NCI-H2029 treated with DMSO at 0.1 percent for 48 hours (cell line): ENCODE data around the gene NUMB.

Source experiments
- DNase-seq: peaks from one replicate; lab custom pipeline; 2025; lab: John Stamatoyannopoulos, UW

Gene NUMB

DNA sequence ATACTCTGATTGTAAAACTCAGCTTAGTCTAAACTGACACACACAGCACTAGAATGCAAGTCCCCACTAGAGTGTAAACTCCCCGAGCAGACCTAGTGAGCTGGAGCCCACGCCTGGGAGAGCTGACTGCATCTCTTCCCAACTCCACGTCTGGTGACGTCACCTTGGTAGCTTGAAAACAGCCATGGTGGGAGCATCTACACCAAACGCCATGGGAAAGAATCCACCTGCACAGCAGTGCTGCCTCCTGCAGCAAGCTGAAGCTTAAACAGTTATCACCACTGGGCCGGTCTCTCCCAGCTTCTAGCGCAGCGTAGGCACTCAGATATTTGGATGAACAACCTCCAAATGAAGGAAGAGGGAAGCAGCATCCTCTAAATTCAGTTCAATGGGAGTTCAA lies 225.4 kb downstream of the NUMB start:
- no peak for DNase-seq

DNA sequence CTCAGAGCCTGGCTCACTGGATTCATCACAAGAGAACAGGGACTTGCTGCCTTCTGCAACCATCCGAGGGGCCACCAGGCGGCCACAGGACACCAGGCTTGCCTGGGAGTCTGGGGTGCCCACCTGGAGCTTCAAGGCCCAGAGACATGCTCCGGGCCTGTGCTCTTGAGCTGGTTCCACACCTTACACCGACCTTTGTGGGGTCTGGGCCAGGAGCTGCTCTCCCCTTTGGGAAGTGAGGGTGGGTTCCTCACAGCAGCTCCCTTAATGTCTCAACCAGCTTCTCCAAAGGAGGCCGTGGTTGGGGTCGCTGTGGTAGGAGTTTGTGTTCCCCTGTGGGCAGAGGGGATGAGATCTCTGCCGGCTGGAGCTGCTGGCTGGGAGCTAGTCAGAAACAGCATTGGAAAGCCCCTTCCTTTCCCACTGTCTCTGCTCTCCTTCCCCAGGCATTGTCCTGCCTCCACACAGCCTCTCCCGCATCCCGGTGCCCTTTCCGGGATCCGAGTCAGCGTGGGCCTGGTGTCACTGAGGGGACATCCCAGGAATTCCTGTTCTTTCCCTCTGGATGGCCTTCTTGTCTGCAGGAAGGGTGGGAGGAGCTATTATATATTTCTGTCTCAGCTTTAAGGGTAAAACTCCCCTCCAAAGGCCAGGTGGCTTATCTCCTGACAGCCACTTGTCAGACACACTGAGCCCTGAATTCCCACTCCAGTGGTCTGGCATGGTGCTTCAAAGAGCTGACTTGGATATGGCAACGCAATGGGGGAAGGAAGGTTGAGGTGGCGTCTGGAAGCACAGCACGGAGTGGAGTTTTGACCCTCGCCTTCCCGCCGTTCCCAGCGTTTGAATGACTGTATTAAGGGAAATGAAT lies 226.1 kb downstream of the NUMB start:
- DNase-seq, result no peak

DNA sequence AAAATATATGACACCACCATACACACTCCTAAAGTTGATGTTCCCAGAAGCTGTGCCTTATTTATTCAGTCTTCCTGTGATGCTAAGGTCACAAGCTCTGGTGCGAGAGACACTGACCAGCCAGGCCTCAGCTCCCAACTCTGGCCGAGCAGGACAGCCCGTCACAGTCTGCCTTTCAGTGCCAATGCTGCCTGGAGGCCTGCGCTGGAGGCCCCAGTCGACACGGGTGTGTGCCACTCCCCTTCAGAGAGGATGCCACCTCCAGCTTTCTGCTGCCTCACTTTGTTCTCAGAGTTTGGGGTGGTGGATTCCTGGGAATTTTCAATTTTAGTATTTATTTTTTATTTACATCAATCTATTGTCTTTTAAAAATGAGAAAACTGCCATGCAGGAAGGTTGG lies 228.3 kb downstream of the NUMB start:
- no peak for DNase-seq

DNA sequence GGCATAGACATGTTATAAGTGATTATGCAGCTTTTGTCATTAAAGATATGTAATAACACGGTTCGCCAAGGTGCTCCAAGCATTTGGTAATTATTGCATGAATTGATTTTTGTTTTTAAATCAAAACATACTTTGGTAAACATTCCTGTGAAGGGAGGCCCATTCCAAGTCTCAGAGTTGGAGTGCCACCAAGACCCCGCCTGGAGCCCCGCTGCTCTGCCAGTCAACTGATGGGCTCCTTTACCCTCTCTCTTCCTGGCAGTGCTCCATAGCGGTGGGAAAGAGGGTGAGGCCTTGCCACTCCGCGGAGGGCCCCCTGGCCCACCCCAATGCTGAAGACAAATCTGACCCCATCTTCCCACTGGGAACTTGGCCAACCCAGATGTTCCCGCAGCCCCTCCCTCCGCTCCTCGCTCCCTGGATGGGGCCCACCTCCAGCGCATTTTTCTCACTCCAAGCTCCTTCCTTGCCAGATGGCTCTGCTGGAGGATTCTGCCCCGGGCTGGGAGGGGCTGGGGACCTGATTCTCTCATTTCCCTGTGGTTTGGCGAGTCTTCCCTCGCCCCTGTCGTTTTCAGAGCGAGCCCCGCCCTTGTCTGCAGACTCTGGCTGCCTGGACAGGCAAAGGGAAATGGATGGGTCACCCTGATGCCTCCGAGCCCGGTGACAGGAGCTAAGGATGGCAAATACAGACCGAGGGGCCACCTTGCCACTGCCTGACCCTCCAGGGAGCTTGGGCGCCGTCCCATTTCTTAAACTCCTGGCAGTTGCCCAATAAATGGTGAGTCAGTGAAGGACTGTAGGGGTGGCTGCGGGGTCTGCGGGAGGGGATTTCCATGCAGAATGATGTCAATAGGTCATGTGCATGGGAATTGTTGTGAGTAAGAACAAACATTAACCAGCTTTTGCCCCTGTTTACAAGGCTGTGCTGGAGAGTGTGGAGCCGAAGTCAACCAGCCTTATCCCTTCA lies 230.2 kb downstream of the NUMB start:
- DNase-seq, result no peak

DNA sequence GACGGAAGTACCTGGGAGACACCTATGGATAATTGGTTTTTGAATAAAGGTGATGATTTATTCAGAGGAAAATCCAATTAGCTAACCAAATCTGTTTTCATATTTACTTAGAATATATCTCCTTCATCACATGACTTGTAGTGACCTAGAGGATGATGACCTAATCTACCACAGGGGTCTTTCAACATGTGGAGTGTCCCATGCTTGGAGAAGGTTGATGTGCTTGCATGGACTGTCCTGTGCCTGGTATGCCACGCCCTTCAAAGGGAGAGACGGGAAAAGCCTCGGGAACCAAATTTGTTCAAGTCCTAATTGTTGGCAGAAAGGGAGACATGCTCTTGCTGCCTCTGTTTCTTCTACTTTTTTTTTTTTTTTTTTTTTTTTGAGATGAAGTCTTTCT lies 232.8 kb downstream of the NUMB start:
- no peak for DNase-seq
